ENCODE results near the gene TCAIM.

DNA sequence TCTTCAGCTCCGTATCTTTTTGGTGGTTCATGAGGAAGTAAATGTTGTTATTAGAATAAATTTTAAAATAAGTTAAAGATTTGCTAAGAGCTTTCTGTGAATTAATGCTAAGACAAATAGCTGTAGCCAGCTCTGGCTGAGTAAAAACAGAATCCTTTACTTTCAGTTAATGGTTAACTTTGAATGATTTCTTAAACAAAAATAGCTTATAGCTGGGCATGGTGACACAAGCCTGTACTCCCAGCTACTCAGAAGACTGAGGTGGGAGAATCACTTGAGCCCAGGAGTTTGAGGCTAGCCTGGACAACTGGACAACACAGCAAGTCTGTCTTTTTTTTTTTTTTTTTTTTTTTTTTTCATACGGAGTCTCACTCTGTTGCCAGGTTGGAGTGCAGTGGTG, 25.0 kb downstream of the TCAIM start:
- TF ChIP-seq EZH2 (IDR thresholded peaks at IDR 0.05) (no peak), POLR2AphosphoS5 (IDR thresholded peaks at IDR 0.05; ENCODE audit: borderline replicate concordance, low read depth, low read length) (no peak)
